Pulmonary artery endothelial cell (primary cell): ENCODE data around the gene RAD9B. TPM values are rescaled to one million over a fixed set of nuclear protein-coding genes. Genes with fewer than 3 reads are reported as not detected.
"Not testable (repeated sequence)": the region's sequence is repeated elsewhere in the genome, so short reads cannot be mapped to it uniquely, and the experiment has no call there.

Source experiments
- DNase-seq: peaks from one replicate; pipeline ENCODE4 v3.0.0-alpha.2; 2011; ENCODE audit warnings: low read depth, low spot score
- total RNA-seq: library from RNA; depleted of rRNA; stranded (reverse); fragments of >200 nt; gene quantifications from 2 replicates; pipeline ENCODE4 v1.2.3, GENCODE V29; 2014

RAD9B gene
- total RNA-seq, 1 donor from 2014 or later = 0.40 TPM

GRCh38 chr12:110520876-110521712 lies 19.0 kb downstream of the RAD9B start:
- not testable (repeated sequence) for DNase-seq

GRCh38 chr12:110528277-110528839 lies 26.2 kb downstream of the RAD9B start:
- no peak for DNase-seq

GRCh38 chr12:110530511-110530910 lies 28.4 kb downstream of the RAD9B start:
- no peak for DNase-seq

GRCh38 chr12:110531741-110532333 lies 29.7 kb downstream of the RAD9B start:
- DNase-seq = no peak

- DNase-seq = no peak
Observed at GRCh38 chr12:110532644-110533043, 30.5 kb downstream of the RAD9B start.

GRCh38 chr12:110533607-110534006 lies 31.5 kb downstream of the RAD9B start:
- no peak for DNase-seq

- DNase-seq = no peak
Observed at GRCh38 chr12:110534811-110535210, 32.7 kb downstream of the RAD9B start.

GRCh38 chr12:110536834-110537604 lies 34.9 kb downstream of the RAD9B start:
- no peak for DNase-seq

GRCh38 chr12:110537605-110538409 lies 35.7 kb downstream of the RAD9B start:
- no peak for DNase-seq

GRCh38 chr12:110538869-110539622 lies 36.9 kb downstream of the RAD9B start:
- DNase-seq = no peak

GRCh38 chr12:110540048-110540447 lies 37.9 kb downstream of the RAD9B start:
- no peak for DNase-seq

- DNase-seq = peak; percentile 37
Observed at GRCh38 chr12:110543252-110543959, 41.3 kb downstream of the RAD9B start.

- no peak for DNase-seq
Observed at GRCh38 chr12:110543965-110544364, 41.8 kb downstream of the RAD9B start.

GRCh38 chr12:110545259-110545658 lies 43.1 kb downstream of the RAD9B start:
- DNase-seq = peak; percentile 92

- DNase-seq = no peak
Observed at GRCh38 chr12:110545812-110546211, 43.7 kb downstream of the RAD9B start.

GRCh38 chr12:110546339-110546738 lies 44.2 kb downstream of the RAD9B start:
- no peak for DNase-seq

- no peak for DNase-seq
Observed at GRCh38 chr12:110547090-110547489, 45.0 kb downstream of the RAD9B start.

- DNase-seq = no peak
Observed at GRCh38 chr12:110548678-110549077, 46.5 kb downstream of the RAD9B start.

- no peak for DNase-seq
Observed at GRCh38 chr12:110549716-110550115, 47.6 kb downstream of the RAD9B start.

- no peak for DNase-seq
Observed at GRCh38 chr12:110550981-110551380, 48.9 kb downstream of the RAD9B start.
